Eye (tissue), 1 donor: ENCODE results near the gene SPRING1.

ENCODE experiments used
- DNase-seq: peaks from one replicate; pipeline ENCODE4 v3.0.0-alpha.2; 2015

SPRING1 gene

DNA sequence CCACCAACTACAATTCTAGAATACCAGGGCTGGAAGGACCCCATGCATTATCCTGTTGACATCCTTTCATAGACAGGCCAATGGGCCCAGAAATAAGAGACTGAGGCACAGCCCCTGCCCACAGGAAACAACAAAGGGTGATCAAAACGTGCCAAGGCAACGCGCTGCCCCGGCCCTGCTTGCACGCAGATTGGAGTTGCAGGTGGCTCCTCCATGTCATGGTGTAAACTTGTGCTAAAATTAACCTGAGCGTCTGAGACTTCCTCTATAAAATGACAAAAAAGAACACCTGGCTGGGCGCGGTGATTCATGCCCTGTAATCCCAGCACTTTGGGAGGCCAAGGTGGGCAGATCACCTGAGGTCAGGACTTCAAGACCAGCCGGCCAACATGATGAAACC lies 30.1 kb downstream of the SPRING1 start:
- no peak for DNase-seq

GRCh38 chr12:116703214-116703795 lies 34.6 kb downstream of the SPRING1 start:
- DNase-seq: peak; percentile 91

DNA sequence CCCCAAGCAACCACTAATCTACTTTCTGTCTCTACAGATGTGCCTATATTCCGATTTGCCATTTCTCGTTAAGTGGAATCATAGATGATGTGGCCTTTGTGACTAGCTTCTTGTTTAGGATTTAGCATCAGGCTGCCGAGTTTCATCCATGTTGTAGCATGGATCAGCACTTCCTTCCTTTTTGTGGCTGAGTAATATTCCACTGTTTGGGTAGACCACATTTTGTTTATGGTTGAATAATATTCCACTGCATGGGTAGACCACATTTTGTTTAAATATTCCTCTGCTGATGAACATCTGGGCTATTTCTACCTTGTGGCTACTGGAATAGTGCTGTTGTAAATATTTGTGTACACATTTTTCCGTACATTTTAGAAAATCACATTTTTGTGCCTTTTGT lies 36.4 kb downstream of the SPRING1 start:
- no peak for DNase-seq

GRCh38 chr12:116700066-116700465 lies 37.8 kb downstream of the SPRING1 start:
- no peak for DNase-seq

DNA sequence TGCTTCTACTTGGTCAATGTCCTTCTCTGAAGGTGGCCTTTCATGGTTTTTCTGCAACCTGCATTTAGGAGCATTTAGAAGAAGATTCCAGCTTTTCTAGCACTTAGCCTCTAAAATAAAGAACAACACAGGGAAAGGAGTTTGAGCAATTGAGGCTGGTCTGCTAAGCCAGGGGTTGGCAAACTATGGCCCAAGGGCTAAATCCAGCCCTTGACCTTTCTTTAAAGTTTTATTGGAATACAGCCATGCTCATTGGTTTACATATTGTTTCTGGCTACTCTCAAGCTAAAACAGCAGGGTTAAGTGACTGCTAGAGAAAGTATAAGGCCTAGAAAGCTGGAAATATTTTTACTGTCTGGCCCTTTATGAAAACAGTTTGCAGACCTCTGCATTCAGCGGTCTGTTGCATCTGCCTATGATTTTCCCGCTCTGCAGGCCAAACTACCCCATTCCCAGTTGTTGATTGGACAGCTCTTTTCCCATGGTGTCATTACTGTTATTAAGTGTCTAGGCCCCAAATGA lies 39.3 kb downstream of the SPRING1 start:
- no peak for DNase-seq

- no peak for DNase-seq
Observed at GRCh38 chr12:116698116-116698515, 39.8 kb downstream of the SPRING1 start.

DNA sequence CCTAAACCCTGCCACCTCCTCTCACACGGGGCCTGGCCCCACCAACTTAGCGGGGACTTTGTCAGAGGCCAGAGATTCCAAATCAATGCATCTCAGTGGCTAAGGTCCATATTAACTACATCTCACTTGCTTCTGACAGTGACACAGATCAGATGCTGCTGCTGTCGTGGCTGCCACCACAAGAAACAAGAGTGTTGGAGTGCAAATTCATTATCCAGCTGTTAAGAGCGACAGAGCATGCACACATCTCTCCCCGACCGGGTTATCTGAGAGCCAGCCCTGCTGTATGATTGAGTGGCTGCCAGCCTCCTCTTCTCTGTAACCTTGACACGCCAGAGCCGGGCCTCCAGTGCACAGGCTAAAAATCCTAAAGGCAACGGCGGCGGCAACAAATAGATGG lies 40.2 kb downstream of the SPRING1 start:
- DNase-seq: peak; percentile 68

GRCh38 chr12:116697305-116697704 lies 40.6 kb downstream of the SPRING1 start:
- DNase-seq: peak; percentile 65

GRCh38 chr12:116695464-116695725 lies 42.5 kb downstream of the SPRING1 start:
- DNase-seq: no peak

DNA sequence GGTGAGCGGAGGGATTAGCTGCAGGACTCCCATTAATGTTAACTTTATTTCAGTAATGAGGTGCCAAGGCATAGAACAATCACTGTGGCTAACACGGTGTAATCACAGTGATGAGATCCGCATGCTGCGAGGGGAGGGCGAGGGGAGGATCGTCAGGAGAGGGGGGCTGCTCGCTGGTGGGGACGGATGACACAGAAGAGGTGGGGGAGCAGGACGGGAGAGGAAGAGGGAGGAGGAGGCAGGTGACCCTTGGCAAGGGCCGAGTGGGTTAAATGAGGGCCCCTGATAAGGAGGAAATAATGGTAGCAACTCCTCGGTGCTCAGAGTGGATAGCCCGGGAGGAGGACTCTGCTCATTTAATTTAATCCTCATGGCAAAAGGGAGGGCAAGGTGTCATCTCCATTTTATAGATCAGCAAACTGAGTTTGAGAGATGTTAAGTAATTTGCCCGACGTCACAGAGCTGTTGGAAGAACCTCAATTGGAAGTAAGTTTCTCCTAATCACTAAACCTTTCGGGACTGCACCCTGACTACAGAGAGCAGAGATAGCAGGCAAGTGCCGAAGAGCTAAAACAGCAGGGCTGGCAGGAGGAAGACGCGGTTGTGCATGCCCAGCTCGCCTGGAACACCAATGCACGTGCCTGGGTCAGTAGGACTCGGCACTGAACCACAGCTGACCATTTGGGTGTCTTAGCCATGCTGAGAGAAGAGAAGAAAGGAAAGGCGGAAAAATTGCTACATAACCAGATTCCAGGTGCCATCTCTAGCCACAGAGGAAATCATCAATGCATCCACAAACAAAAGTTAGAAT lies 43.0 kb downstream of the SPRING1 start:
- no peak for DNase-seq

DNA sequence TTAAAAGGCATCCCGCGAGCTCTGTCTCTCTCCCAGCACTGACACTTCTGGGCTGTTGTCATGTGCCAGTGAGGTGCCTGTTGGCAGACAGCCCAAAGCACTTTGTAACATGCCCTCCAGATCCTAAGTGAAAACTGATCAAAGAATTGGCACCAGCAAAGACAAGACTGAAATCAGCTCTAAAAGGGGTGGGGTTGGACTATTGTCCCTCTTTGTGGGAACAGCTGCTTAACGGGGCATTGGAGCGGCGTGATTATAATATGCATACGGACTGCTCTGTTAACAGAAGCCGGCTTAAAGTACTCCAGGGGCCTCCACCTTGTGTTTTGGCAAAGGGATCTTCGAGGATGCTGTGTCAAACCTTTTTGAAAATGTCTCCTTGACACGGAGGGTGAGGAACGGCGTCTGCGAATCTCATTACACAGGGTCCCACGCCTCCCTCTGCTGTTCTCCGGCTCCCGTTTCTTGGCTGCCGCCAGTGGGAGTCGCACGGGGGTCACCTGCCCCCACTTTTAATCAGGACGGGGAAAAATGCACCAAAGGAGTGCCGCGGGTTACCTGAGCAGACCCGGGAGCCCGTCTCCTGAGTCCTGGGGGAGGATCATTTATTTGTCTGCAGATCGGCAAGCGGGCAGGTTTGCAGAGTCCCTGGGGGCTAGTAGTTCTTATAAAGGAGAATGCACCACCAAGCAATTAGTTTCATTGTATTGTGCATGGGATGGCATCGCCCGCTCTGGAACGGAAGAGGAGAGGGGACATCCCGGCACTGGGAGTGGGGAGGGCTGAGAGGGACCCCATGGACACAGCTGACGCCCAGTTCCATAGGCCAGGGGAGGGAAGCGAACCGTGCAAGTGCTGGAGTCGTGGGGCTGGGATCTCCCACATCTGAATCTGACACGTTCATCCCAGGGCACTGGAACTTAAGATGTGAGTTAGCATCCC lies 44.3 kb downstream of the SPRING1 start:
- DNase-seq: peak; percentile 74

- DNase-seq: no peak
Observed at GRCh38 chr12:116692605-116693004, 45.3 kb downstream of the SPRING1 start.

DNA sequence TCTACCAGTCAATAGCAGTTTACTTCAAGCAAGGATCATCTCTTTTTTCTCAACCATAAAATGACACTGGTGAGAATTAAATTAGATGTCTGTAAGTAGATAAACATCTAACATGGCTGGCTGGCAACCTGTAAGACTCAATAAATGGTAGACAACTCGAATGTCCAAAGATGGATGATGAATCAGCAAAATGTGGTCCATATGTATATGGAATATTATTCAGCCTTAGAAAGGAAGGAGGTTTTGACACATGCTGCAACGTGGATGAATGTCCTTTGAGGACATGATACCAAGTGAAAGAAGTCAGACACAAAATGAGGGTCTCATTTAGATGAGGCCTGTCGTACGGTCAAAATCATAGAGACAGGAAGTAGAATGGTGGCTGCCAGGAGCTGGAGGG lies 46.2 kb downstream of the SPRING1 start:
- no peak for DNase-seq

DNA sequence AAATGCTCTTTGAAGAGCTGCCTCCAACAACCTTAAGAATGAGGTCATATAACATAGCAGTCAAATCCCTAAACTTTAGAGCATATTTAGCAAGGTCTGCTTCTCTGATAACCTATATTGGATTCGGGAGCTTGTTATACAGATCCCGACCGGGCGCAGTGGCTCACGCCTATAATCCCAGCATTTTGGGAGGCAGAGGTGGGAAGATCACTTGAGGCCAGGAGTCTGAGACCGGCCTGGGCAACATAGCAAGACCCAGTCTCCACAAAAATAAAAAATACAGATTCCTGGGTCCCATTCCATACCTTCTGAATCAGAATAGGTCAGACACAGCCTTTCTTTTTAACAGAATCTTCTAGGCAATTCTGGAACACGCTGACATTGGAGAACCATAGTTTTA lies 46.7 kb downstream of the SPRING1 start:
- no peak for DNase-seq

DNA sequence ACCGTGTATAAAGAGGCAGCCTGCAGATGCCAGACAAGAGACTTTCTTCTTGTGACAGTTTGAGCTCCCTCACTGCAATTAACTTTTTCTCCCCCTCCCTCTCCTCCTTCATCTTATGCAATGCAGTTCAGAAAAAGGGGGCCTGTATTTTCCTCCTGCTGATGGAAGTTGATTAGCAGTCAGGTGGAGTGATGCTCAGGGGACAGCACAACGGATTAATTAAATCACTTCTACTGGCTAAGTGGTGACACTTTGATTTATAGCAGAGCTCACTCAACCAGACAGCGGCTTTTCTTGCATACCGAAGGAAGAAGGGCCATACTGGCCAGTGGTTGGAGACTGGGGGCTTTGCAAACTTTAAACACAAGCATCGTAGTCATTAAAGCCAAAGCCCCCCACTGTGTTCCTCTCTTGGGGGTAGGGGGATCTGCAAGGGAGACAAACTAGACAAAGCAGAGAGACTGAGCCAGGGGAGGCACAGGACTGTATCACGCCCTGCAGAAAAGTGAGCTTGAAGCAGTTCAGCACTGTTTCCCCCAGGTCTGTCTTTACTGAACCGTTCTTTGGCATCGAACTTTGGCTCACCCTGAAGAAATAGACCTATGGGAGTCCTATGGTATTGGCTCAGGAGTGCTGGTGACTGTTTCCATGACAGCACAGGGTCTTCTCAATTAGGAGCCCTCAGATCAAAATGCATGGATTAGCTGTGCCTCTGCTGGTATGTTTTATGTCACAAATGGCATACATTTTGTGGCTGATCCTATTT lies 47.7 kb downstream of the SPRING1 start:
- DNase-seq: peak; percentile 91

DNA sequence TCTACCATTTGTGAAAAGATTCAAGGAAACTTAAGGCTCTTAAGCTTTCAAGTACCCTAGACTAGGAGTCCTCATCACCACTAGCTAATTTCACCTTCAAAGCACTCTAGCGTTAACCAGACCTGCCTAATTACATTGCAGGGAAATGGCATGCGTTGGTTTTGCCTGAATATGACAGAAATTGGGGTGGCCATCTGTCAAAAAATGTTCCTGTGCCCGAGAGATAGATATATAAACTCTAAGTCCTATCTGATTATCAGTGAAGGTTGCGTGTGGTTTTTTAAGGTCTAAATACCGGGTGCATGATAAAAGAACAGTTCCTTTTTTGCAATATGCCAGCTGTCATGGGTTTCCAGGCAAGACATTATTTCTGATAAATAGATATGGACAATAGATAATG lies 48.3 kb downstream of the SPRING1 start:
- DNase-seq: peak; percentile 36
